HepG2 (cell line): ENCODE measurements around the gene FZD7. TPM values are rescaled to one million over a fixed set of nuclear protein-coding genes. Genes with fewer than 3 reads are reported as not detected.

Experiments used
- ATAC-seq: fragments of 200-7000 bp; cut with Tn5 transposase; 3 replicates; pipeline ENCODE4 v1.9.1; 2020; ENCODE audit warnings: mild to moderate bottlenecking, moderate library complexity
- BruUV-seq: library from RNA; stranded (reverse); fragments of 400-500 nt; replicated peaks from 2 replicates; lab custom pipeline; 2021; lab: Mats Ljungman, UMichigan
- CTCF ChIA-PET: fragments of 300-600 bp; formaldehyde crosslinking; extraction: SDS; loops from one replicate; lab custom pipeline; 2021; ENCODE audit warnings: low total read pairs, inconsistent platforms, low intra/inter-chr PET ratio; lab: Yijun Ruan, JAX
- POLR2A ChIA-PET: fragments of 350-600 bp; sonication (Branson Sonifier 250); formaldehyde crosslinking; loops from one replicate; lab custom pipeline; 2020; ENCODE audit warnings: antibody characterized with exemption, inconsistent platforms; lab: Yijun Ruan, JAX
- DNase-seq: peaks from one replicate; pipeline ENCODE4 v3.0.0-alpha.2; 2015; ENCODE audit warnings: low spot score
- FAIRE-seq: peaks from 3 replicates; lab custom pipeline; 2011; peaks lifted over from hg19 to GRCh38; lab: Jason Lieb, UNC
- H2AFZ ChIP-seq: one replicate; pipeline ENCODE4 v1.6.1; 2011; ENCODE audit warnings: low read length, inconsistent platforms
- H3K27ac ChIP-seq: fragments of 300-600 bp; 3 replicates; pipeline ENCODE4 v1.8.0; 2011; ENCODE audit warnings: mixed run types, mild to moderate bottlenecking, mixed read lengths, low read length, inconsistent platforms; ENCODE audit not compliant: insufficient read depth; ENCODE audit errors: extremely low read length
- H3K27me3 ChIP-seq, 2 experiments: fragments of 200-600 bp in 1 of 2; 2 replicates in 1 of 2; 3 replicates in 1 of 2; pipeline versions ENCODE4 v1.6.0 to v1.8.0; 2011; ENCODE audit warnings: low read length in 2 of 2, mild to moderate bottlenecking in 2 of 2, moderate library complexity in 2 of 2, inconsistent platforms in 1 of 2; ENCODE audit not compliant: insufficient read depth in 2 of 2, control insufficient read depth in 1 of 2
- H3K36me3 ChIP-seq, 2 experiments: fragments of 200-600 bp in 1 of 2; replicated peaks in 1 of 2; 2 replicates in 1 of 2; 3 replicates in 1 of 2; pipeline versions ENCODE4 v1.5.1 to v1.8.0; 2011; ENCODE audit warnings: low read length in 2 of 2, inconsistent platforms in 1 of 2; ENCODE audit not compliant: insufficient read depth in 2 of 2, control insufficient read depth in 1 of 2
- H3K4me1 ChIP-seq: 2 replicates; pipeline ENCODE4 v1.5.1; 2012; ENCODE audit warnings: low read length, inconsistent platforms; ENCODE audit not compliant: insufficient read depth
- H3K4me2 ChIP-seq: 2 replicates; pipeline ENCODE4 v1.6.0; 2011; ENCODE audit warnings: low read depth, low read length, inconsistent platforms
- H3K4me3 ChIP-seq, 3 experiments: fragments of 200-600 bp in 1 of 3; sonication (generic), shearing (Covaris generic) in 1 of 3; replicated peaks in 1 of 3; 2 replicates each; pipeline ENCODE4 v1.5.1; 2011 to 2016; ENCODE audit warnings: low read length in 3 of 3, inconsistent platforms in 2 of 3, low read depth in 2 of 3, mild to moderate bottlenecking in 2 of 3, control low read depth in 1 of 3, mixed read lengths in 1 of 3; ENCODE audit not compliant: insufficient read depth in 1 of 3
- H3K79me2 ChIP-seq: one replicate; pipeline ENCODE4 v1.6.1; 2011; ENCODE audit warnings: low read length, inconsistent platforms; ENCODE audit not compliant: insufficient read depth
- H3K9ac ChIP-seq: 2 replicates; pipeline ENCODE4 v1.6.0; 2011; ENCODE audit warnings: mild to moderate bottlenecking, low read depth, low read length, inconsistent platforms; ENCODE audit not compliant: insufficient read depth
- H3K9me3 ChIP-seq: 2 replicates; pipeline ENCODE4 v1.5.1; 2012; ENCODE audit warnings: mild to moderate bottlenecking, low read length
- H4K20me1 ChIP-seq: 2 replicates; pipeline ENCODE4 v1.6.0; 2011; ENCODE audit warnings: inconsistent platforms, mild to moderate bottlenecking, low read length, moderate library complexity; ENCODE audit not compliant: insufficient read depth
- CREM ChIP-seq, 2 experiments: sonication (generic) in 1 of 2; formaldehyde crosslinking in 1 of 2; IDR thresholded peaks; 2 replicates each; pipeline versions ENCODE4 v1.4.0 to v1.6.1; 2016 to 2020; ENCODE audit warnings: antibody characterized with exemption in 1 of 2, mild to moderate bottlenecking in 1 of 2, missing genetic modification reagents in 1 of 2
- KDM5B ChIP-seq: sonication (generic); formaldehyde crosslinking; IDR thresholded peaks from 2 replicates; pipeline ENCODE4 v1.4.0; 2020; ENCODE audit warnings: missing genetic modification reagents, mild to moderate bottlenecking, borderline replicate concordance
- SPEN ChIP-seq: sonication (generic); formaldehyde crosslinking; IDR thresholded peaks from 2 replicates; pipeline ENCODE4 v1.5.1; 2020; ENCODE audit warnings: low read depth, mild to moderate bottlenecking, missing genetic modification reagents
- TAF15 ChIP-seq: fragments of 200-400 bp; formaldehyde crosslinking; IDR thresholded peaks from one replicate; pipeline ENCODE4 v1.6.1; 2018; ENCODE audit warnings: mild to moderate bottlenecking, low read depth, low read length; ENCODE audit not compliant: poor library complexity, severe bottlenecking
- ZNF235 ChIP-seq: sonication (generic); formaldehyde crosslinking; IDR thresholded peaks from 2 replicates; pipeline ENCODE4 v1.8.1; 2023; ENCODE audit warnings: mild to moderate bottlenecking, missing genetic modification reagents, borderline replicate concordance
- ZSCAN29 ChIP-seq: sonication (generic); formaldehyde crosslinking; conservative IDR thresholded peaks from 2 replicates; pipeline ENCODE4 v1.4.0; 2020; ENCODE audit warnings: mild to moderate bottlenecking, missing genetic modification reagents
- WGBS: methylation state at CpG from one replicate; pipeline ENCODE4 v1.1.6; 2017; ENCODE audit warnings: low lambda C conversion rate; 5-methylcytosine and 5-hydroxymethylcytosine counted together
- in situ Hi-C: cut with HindIII; loops from 2 replicates; pipeline ENCODE4 v1.10.0; 2017; ENCODE audit warnings: low pct_unique_long_range_greater_than_20kb; ENCODE audit not compliant: extremely low pct_ligation_motif_present
- intact Hi-C: fragments of 100-400 bp; cut with micrococcal nuclease; formaldehyde crosslinking; loops from one replicate; pipeline ENCODE4 v1.10.0; 2022; ENCODE audit not compliant: unreplicated experiment
- polyA plus RNA-seq, 8 experiments: library from polyadenylated mRNA; depleted of rRNA in 3 of 8; stranded (reverse) in 7 of 8; unstranded in 1 of 8; fragments of >200 nt; fragmentation: Illumina TruSeq in 4 of 8; extraction: Trizol in 4 of 8; gene quantifications; 2 replicates each; pipeline versions ENCODE4 v1.2.1 to v1.2.3, GENCODE V29; 2011 to 2016; ENCODE audit warnings: low read depth in 4 of 8, missing spikeins in 1 of 8, mixed read lengths in 1 of 8; ENCODE audit not compliant: insufficient read depth in 1 of 8
- total RNA-seq, 5 experiments: library from RNA; depleted of rRNA; stranded (reverse); fragments of >200 nt; fragmentation: Illumina TruSeq; extraction: Trizol; gene quantifications; 2 replicates each; pipeline ENCODE4 v1.2.3, GENCODE V29; 2016; ENCODE audit warnings: low read depth in 1 of 5
- TF ChIP-seq, protein P1 (sequence below): sonication (generic); formaldehyde crosslinking; IDR thresholded peaks from 2 replicates; pipeline ENCODE4 v1.4.0; 2020; ENCODE audit warnings: missing genetic modification reagents
- TF ChIP-seq, protein P2 (sequence below): fragments of 450-650 bp; IDR thresholded peaks from 2 replicates; pipeline ENCODE4 v1.6.1; 2016

FZD7 gene
- total and polyA plus RNA-seq, 2 of the 13 experiments (the other 11 are each of a cell fraction or from before 2014, with no cell fraction given), result 0.13 to 0.38 TPM

GRCh38 chr2:201985728-201986462 is 47.8 kb upstream of the FZD7 start (continued):
- TF ChIP-seq, protein P1, sequence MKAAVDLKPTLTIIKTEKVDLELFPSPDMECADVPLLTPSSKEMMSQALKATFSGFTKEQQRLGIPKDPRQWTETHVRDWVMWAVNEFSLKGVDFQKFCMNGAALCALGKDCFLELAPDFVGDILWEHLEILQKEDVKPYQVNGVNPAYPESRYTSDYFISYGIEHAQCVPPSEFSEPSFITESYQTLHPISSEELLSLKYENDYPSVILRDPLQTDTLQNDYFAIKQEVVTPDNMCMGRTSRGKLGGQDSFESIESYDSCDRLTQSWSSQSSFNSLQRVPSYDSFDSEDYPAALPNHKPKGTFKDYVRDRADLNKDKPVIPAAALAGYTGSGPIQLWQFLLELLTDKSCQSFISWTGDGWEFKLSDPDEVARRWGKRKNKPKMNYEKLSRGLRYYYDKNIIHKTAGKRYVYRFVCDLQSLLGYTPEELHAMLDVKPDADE, result no peak
- TF ChIP-seq TAF15, result no peak
- TF ChIP-seq CREM (IDR thresholded peaks at IDR 0.05), result no peak
- TF ChIP-seq CREM (CRISPR knock-in tag; IDR thresholded peaks at IDR 0.05), result no peak
- TF ChIP-seq KDM5B, result no peak
- 0 out of 2 replicates have a peak, but pooled peaks have one; percentile 35 for TF ChIP-seq ZSCAN29 (CRISPR knock-in tag)
- no peak for TF ChIP-seq ZNF235

DNA sequence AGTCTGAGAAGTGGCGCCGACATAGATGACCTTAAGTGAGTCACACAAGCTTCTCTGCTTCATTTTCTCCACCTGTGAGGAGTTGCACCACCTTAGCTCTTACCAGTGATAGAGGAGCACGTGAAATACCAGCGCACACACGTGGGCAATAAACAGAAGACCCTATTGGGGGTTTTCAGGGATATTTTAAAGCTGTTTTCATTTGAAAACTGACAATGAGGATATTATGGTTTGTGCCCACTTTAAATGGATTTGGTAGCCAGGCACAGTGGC is 47.3 kb upstream of the FZD7 start:
- no peak overlapping the region for H3K4me3 ChIP-seq
- no peaks in the 10 kb centered on the region for H3K79me2 ChIP-seq
- no peaks in the 10 kb centered on the region for H3K27me3 ChIP-seq
- H3K9me3 ChIP-seq, result no peaks in the 10 kb centered on the region
- H3K4me2 ChIP-seq, result peak overlapping the region; percentile 49; the same call in 1 of the 2 replicates
- FAIRE-seq (no peak), DNase-seq (no peak), ATAC-seq (no peak)
- ChIA-PET POLR2A (no interaction called here), CTCF (no interaction called here)
- no peaks in the 10 kb centered on the region for H3K36me3 ChIP-seq
- H3K9ac ChIP-seq, result no peak overlapping the region
- no TSS peak for BruUV-seq
- no peak overlapping the region for H3K27ac ChIP-seq
- peak overlapping the region; percentile 38 for H2AFZ ChIP-seq
- peaks cover 34% of the 10 kb centered on the region for H3K4me1 ChIP-seq
- H4K20me1 ChIP-seq, result no peaks in the 10 kb centered on the region
- in situ Hi-C loops (no loop called here), intact Hi-C loops (no loop called here)
- WGBS, result 55% methylated on average over 5 of the region's 5 CpGs
- TF ChIP-seq, protein P2, sequence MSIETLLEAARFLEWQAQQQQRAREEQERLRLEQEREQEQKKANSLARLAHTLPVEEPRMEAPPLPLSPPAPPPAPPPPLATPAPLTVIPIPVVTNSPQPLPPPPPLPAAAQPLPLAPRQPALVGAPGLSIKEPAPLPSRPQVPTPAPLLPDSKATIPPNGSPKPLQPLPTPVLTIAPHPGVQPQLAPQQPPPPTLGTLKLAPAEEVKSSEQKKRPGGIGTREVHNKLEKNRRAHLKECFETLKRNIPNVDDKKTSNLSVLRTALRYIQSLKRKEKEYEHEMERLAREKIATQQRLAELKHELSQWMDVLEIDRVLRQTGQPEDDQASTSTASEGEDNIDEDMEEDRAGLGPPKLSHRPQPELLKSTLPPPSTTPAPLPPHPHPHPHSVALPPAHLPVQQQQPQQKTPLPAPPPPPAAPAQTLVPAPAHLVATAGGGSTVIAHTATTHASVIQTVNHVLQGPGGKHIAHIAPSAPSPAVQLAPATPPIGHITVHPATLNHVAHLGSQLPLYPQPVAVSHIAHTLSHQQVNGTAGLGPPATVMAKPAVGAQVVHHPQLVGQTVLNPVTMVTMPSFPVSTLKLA, result peak; percentile 76
- no peak for TF ChIP-seq SPEN (CRISPR knock-in tag)
